HepG2 (cell line): Measurements from ENCODE around the gene LENEP. TPM values are rescaled to one million over a fixed set of nuclear protein-coding genes. Genes with fewer than 3 reads are reported as not detected.

Experiments used
- BORCS8-MEF2B ChIP-seq: sonication (generic); formaldehyde crosslinking; IDR thresholded peaks from 2 replicates; pipeline ENCODE4 v1.8.0; 2022; ENCODE audit warnings: mild to moderate bottlenecking, missing genetic modification reagents
- ESRRA ChIP-seq: sonication (generic); formaldehyde crosslinking; IDR thresholded peaks from 2 replicates; pipeline ENCODE4 v1.5.1; 2020; ENCODE audit warnings: mild to moderate bottlenecking, low read depth, missing genetic modification reagents
- GFI1 ChIP-seq: sonication (generic); formaldehyde crosslinking; IDR thresholded peaks from 2 replicates; pipeline ENCODE4 v1.5.0; 2020; ENCODE audit warnings: missing genetic modification reagents, mild to moderate bottlenecking, borderline replicate concordance
- REST ChIP-seq, 2 experiments: IDR thresholded peaks; 2 replicates each; pipeline ENCODE4 v1.6.1; 2011 to 2012; ENCODE audit warnings: low read length in 2 of 2, borderline replicate concordance in 1 of 2, low read depth in 1 of 2, mild to moderate bottlenecking in 1 of 2, moderate library complexity in 1 of 2
- SIN3B ChIP-seq: fragments of 150-350 bp; IDR thresholded peaks from 2 replicates; pipeline ENCODE4 v1.6.1; 2014; ENCODE audit warnings: low read length
- SNAPC5 ChIP-seq: sonication (generic); formaldehyde crosslinking; IDR thresholded peaks from 2 replicates; pipeline ENCODE4 v1.8.1; 2023; ENCODE audit warnings: mild to moderate bottlenecking, missing genetic modification reagents, borderline replicate concordance
- TEF ChIP-seq: sonication (generic); formaldehyde crosslinking; IDR thresholded peaks from 2 replicates; pipeline ENCODE4 v1.5.0; 2020; ENCODE audit warnings: missing genetic modification reagents
- ZNF274 ChIP-seq: sonication (generic); formaldehyde crosslinking; IDR thresholded peaks from 2 replicates; pipeline ENCODE4 v1.5.1; 2020; ENCODE audit warnings: mild to moderate bottlenecking, missing genetic modification reagents
- ZNF367 ChIP-seq: sonication (generic); formaldehyde crosslinking; IDR thresholded peaks from 2 replicates; pipeline ENCODE4 v1.4.0; 2020; ENCODE audit warnings: missing genetic modification reagents, borderline replicate concordance
- ZNF646 ChIP-seq: sonication (generic); formaldehyde crosslinking; IDR thresholded peaks from 2 replicates; pipeline ENCODE4 v1.9.0; 2021; ENCODE audit warnings: mild to moderate bottlenecking, missing genetic modification reagents
- ZNF891 ChIP-seq: sonication (generic); formaldehyde crosslinking; IDR thresholded peaks from 2 replicates; pipeline ENCODE4 v1.5.0; 2020; ENCODE audit warnings: mild to moderate bottlenecking, missing genetic modification reagents
- polyA plus RNA-seq, 8 experiments: library from polyadenylated mRNA; depleted of rRNA in 3 of 8; stranded (reverse) in 7 of 8; unstranded in 1 of 8; fragments of >200 nt; fragmentation: Illumina TruSeq in 4 of 8; extraction: Trizol in 4 of 8; gene quantifications; 2 replicates each; pipeline versions ENCODE4 v1.2.1 to v1.2.3, GENCODE V29; 2011 to 2016; ENCODE audit warnings: low read depth in 4 of 8, missing spikeins in 1 of 8, mixed read lengths in 1 of 8; ENCODE audit not compliant: insufficient read depth in 1 of 8
- total RNA-seq, 5 experiments: library from RNA; depleted of rRNA; stranded (reverse); fragments of >200 nt; fragmentation: Illumina TruSeq; extraction: Trizol; gene quantifications; 2 replicates each; pipeline ENCODE4 v1.2.3, GENCODE V29; 2016; ENCODE audit warnings: low read depth in 1 of 5
- TF ChIP-seq, protein P1 (sequence below): sonication (generic); formaldehyde crosslinking; IDR thresholded peaks from 2 replicates; pipeline ENCODE4 v1.9.0; 2021; ENCODE audit warnings: missing genetic modification reagents, borderline replicate concordance
- TF ChIP-seq, protein P2 (sequence below): sonication (generic); formaldehyde crosslinking; IDR thresholded peaks from 2 replicates; pipeline ENCODE4 v1.5.0; 2020; ENCODE audit warnings: missing genetic modification reagents

The LENEP gene
- total and polyA plus RNA-seq, 2 of the 13 experiments (the other 11 are each of a cell fraction or from before 2014, with no cell fraction given), result 0.29 TPM; not detected in 1

DNA sequence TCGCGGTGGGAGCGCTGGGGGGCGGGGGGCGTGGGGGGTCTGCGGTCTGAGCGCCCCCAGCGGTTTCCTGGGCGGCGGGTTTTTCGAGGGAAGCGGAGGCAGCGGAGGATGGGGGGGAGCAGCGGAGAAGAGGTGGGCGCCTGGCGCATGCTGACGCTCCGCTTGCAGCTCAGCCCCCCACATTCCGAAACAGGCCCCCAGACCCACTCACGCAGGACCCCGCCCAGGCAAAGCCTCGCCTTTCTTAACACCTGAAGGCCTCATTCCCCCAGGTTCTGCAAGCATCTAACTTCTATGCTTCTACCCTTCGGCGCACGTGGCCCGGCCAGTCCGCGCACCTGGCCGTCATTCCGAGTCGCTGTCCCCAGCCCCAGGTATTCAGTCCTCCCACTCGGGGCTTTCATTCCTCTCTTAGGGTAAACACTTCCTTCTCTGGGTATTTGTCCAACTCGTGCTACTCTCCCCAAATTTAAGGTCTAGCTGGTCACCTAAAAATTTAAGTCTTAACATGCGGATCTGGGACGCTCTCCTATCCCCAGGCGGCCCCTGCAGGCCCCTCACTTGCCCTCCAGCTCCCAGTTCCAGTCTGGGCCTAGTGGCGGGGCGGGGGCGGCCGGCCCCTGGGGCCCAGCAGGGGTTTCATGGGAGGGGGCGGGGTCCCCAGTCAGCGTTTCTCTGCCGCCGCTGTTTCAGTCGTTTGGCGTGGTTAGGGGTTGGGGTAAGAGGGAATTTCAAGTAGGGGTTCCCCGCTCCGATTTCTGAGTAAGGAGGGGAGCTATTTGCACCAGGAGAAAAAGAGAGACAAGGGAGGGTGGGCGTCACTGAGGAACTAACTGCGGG is 6.4 kb downstream of the LENEP start (continued):
- TF ChIP-seq GFI1 (CRISPR knock-in tag) (no peak), TEF (CRISPR knock-in tag) (no peak), SNAPC5 (CRISPR knock-in tag) (no peak), ZNF274 (CRISPR knock-in tag) (0 out of 2 replicates have a peak, but pooled peaks have one; percentile 55), ZNF646 (no peak), BORCS8-MEF2B (CRISPR knock-in tag) (no peak), ZNF367 (CRISPR knock-in tag) (no peak), SIN3B (no peak), ESRRA (CRISPR knock-in tag) (no peak), ZNF891 (CRISPR knock-in tag) (no peak), REST (IDR thresholded peaks at IDR 0.05; ENCODE audit: borderline replicate concordance in 1 of 2, low read depth in 1 of 2, low read length in 2 of 2) (no peak)
- TF ChIP-seq, protein P1, sequence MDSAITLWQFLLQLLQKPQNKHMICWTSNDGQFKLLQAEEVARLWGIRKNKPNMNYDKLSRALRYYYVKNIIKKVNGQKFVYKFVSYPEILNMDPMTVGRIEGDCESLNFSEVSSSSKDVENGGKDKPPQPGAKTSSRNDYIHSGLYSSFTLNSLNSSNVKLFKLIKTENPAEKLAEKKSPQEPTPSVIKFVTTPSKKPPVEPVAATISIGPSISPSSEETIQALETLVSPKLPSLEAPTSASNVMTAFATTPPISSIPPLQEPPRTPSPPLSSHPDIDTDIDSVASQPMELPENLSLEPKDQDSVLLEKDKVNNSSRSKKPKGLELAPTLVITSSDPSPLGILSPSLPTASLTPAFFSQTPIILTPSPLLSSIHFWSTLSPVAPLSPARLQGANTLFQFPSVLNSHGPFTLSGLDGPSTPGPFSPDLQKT (CRISPR knock-in tag), result no peak
- TF ChIP-seq, protein P2, sequence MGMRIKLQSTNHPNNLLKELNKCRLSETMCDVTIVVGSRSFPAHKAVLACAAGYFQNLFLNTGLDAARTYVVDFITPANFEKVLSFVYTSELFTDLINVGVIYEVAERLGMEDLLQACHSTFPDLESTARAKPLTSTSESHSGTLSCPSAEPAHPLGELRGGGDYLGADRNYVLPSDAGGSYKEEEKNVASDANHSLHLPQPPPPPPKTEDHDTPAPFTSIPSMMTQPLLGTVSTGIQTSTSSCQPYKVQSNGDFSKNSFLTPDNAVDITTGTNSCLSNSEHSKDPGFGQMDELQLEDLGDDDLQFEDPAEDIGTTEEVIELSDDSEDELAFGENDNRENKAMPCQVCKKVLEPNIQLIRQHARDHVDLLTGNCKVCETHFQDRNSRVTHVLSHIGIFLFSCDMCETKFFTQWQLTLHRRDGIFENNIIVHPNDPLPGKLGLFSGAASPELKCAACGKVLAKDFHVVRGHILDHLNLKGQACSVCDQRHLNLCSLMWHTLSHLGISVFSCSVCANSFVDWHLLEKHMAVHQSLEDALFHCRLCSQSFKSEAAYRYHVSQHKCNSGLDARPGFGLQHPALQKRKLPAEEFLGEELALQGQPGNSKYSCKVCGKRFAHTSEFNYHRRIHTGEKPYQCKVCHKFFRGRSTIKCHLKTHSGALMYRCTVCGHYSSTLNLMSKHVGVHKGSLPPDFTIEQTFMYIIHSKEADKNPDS (CRISPR knock-in tag), result no peak
